CD4-positive, alpha-beta T cell treated with Interleukin-15 for 1 hour (primary cell): Measurements from ENCODE around the gene STT3B.

Experiments used
- DNase-seq: peaks from one replicate; pipeline ENCODE4 v3.0.0-alpha.2; 2020

STT3B gene

GRCh38 chr3:31613177-31613576, 80.5 kb downstream of the STT3B start:
- no peak for DNase-seq

DNA sequence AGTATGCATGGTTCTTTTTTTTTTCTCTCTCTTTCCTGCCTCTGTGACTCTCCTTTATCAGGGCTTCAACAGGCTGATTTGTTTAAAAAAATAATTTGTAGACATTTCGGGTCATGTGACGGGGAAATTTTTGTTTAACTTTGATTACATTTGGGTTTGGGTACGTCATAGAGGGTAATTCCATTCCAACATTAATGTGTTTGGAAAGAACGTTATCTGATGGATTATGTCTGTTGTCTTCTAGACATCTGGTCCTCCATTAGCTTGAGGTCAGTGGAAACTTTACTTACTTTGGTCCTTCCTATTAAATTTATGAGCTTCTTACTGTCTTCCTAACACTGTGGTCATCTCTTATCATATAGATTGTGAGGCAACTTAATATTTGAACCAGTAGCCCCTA, 80.9 kb downstream of the STT3B start:
- DNase-seq, result no peak

DNA sequence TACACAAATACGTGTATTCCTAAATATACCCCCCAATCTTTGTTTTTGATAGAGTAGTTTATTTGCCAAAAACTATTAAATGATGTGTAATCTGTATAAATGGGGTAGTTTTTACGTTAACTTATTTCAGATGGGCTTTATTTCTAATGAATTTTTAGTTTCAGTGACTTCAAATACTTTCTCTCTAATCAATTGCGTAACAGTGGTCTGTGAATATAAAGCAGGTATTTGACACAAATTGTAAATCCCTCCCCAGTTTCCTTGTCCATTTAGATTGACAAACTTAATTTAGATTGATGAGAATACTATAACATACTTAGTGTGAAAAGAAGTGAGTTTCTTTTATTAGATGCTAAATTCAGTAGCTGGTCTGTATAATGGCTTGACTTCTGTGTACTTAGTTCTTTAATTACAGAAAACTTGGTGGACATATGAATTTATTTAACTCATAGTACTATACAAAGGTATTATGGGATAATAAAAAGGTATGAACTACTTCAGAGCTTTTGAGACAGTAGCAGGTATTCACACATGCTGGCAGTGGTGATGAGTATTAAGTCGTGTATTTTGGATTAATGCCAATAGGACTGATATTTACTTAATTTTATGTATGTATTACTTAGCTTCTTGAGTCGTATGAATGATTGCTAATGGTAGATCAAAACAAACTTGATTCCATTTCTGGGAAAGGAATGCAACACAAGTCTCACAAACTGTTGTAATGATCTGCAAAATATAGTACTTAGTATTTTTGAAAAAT, 81.6 kb downstream of the STT3B start:
- no peak for DNase-seq

GRCh38 chr3:31615071-31615875, 82.5 kb downstream of the STT3B start:
- no peak for DNase-seq

DNA sequence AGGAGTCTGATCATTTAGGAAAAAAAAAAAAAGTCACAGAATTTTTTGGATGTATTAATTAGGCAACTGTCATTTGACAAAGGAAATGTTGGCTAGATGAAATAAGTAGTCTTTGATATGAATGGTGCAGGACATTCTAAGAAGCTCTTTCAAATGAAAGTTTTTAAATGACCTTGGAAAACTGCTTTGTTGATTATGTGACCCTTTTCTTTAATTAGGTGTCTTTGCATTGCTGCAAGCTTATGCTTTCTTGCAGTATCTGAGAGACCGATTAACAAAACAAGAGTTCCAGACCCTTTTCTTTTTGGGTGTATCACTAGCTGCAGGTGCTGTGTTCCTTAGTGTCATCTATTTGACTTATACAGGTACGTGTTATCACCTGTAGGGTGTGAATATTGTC, 84.0 kb downstream of the STT3B start:
- DNase-seq, result no peak

- no peak for DNase-seq
These were observed 87.9 kb downstream of the STT3B start for GRCh38 chr3:31620656-31621055.

- no peak for DNase-seq
These were observed 88.6 kb downstream of the STT3B start for GRCh38 chr3:31621314-31621713.

GRCh38 chr3:31622636-31623288, 90.0 kb downstream of the STT3B start:
- DNase-seq, result no peak

GRCh38 chr3:31624083-31624709, 91.5 kb downstream of the STT3B start:
- DNase-seq, result no peak

GRCh38 chr3:31625358-31625757, 92.6 kb downstream of the STT3B start:
- DNase-seq, result no peak

DNA sequence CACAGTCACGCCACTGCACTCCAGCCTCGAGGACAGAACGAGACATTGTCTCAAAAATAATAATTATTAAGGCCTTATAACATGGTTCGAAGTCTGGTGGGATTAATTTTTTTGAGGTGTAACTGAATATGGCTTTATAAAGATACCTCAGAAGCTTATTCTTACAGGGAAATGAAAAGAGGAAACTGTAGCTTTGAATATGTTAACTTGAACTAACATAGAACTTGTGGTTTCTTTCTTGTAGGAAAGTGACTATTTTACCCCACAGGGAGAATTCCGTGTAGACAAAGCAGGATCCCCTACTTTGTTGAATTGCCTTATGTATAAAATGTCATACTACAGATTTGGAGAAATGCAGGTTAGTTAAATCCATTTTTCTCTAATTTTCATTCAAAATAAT, 96.3 kb downstream of the STT3B start:
- no peak for DNase-seq

GRCh38 chr3:31634476-31634875, 101.8 kb downstream of the STT3B start:
- no peak for DNase-seq

GRCh38 chr3:31635545-31635944, 102.8 kb downstream of the STT3B start:
- DNase-seq, result no peak

- no peak for DNase-seq
These were observed 103.3 kb downstream of the STT3B start for GRCh38 chr3:31636049-31636448.

GRCh38 chr3:31636694-31637442, 104.1 kb downstream of the STT3B start:
- no peak for DNase-seq

GRCh38 chr3:31639828-31640227, 107.1 kb downstream of the STT3B start:
- no peak for DNase-seq

- DNase-seq, result no peak
These were observed 112.5 kb downstream of the STT3B start for GRCh38 chr3:31645256-31645655.

- no peak for DNase-seq
These were observed 115.7 kb downstream of the STT3B start for GRCh38 chr3:31648286-31648968.

DNA sequence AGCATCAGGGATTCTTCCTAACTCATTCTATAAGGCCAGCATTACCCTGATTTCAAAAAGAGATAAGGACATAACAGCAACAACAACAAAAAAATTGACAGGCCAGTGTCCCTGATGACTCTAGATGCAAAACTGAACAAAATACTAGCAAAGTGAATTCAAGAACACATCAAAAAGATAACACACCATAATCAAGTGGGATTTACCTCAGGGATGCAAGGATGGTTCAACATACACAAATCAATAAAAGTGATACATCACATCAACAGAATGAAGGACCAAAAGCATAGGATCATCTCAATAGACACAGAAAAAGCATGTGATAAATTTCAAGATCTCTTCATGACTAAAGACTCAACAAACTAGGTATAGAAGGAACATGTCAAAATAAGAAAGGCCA, 119.6 kb downstream of the STT3B start:
- DNase-seq, result no peak

DNA sequence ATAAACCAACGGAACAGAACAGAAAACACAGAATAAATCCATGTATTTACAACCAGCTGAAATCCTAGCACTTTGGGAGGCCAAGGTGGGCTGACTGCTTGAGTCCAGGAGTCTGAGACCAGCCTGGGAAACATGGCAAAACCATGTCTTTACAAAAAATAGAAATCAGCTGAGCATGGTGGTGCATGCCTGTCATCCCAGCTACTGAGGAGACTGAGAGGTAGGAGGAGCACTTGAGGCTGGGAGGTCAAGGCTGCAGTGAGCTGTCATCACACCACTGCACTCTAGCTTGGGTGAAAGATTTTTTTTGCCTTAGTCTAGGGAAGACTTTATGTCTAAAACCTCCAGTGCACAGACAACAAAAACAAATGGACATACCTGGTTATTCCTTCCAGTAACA, 120.7 kb downstream of the STT3B start:
- no peak for DNase-seq

GRCh38 chr3:31654998-31655397, 122.3 kb downstream of the STT3B start:
- no peak for DNase-seq

DNA sequence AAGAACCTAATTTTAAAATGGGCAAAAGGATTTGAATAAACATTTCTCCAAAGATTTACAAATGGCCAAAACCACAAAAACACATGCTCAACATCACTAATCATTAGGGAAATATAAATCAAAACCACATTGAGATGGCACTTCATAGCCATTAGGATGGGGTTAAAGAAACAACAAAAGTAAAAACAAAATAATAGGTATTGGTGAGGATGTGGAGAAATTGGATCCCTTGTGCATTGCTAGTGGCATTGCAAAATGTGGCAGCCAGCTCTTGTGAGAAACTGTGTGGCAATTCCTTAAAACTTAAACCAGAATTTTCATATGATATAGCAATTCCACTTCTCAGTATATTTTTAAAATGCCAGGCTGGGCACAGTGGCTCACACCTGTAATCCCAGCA, 126.5 kb downstream of the STT3B start:
- no peak for DNase-seq
